NB4 (cell line): Measurements from ENCODE around the gene COL6A6.

ENCODE experiments used
- DNase-seq: peaks from one replicate; pipeline ENCODE4 v3.0.0; 2010; ENCODE audit warnings: low read depth
- H3K4me3 ChIP-seq: one replicate; pipeline ENCODE4 v1.5.1; 2011; ENCODE audit warnings: mild to moderate bottlenecking, low read depth, low read length, moderate library complexity
- CTCF ChIP-seq: IDR thresholded peaks from one replicate; pipeline ENCODE4 v1.5.1; 2012; ENCODE audit warnings: low read depth, low read length
- MAX ChIP-seq: IDR thresholded peaks from 2 replicates; pipeline ENCODE4 v1.6.1; 2011; ENCODE audit warnings: low read depth, low read length
- MYC ChIP-seq: IDR thresholded peaks from 2 replicates; pipeline ENCODE4 v1.6.1; 2011; ENCODE audit warnings: low read depth, low read length
- POLR2A ChIP-seq: IDR thresholded peaks from 2 replicates; pipeline ENCODE4 v1.6.1; 2011; ENCODE audit warnings: mild to moderate bottlenecking; ENCODE audit not compliant: insufficient read length; ENCODE audit errors: extremely low read depth

COL6A6 gene

GRCh38 chr3:130506031-130506430 lies 10.9 kb upstream of the COL6A6 start:
- no peak overlapping the region for H3K4me3 ChIP-seq
- TF ChIP-seq MAX: no peak
- no peak for TF ChIP-seq MYC
- DNase-seq: no peak

DNA sequence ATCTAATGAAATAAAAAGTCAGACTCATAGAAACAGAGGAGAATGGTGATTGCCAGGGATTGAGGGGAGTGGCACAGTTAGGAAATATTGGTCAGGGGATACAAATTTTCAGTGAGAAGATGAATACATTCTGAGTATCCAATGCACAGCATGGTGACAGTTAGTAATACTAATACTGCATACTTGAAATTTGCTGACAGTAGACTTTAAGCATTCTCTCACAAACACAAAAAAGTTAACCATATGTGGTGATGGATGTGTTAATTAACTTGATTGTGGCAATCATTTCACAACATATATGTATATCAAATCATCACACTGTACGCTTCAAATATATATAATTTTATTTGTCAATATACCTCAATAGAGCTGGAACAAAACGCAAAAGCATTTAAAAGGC lies 9.2 kb upstream of the COL6A6 start:
- TF ChIP-seq MYC (no peak), MAX (no peak), POLR2A (no peak), CTCF (no peak)
- no peak for DNase-seq
- no peak overlapping the region for H3K4me3 ChIP-seq

DNA sequence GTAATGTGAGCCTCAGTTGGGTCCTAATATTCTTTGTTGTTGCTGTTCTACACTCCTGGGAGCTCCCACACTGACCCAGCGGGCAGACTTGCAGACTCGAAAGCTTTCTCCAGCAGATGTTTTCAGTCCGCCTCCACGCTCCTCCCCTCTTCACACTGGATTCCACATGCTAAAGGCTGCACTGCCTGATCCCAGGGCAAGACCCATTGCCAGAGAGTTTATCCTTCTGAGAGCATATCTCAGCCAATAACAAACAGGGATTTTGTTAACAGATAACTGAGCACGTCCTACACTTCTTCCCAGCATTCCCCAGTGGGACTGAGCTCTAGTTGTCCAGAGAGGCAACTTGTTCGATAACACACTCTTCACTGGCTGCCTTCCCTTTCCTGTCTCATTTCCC lies 8.0 kb upstream of the COL6A6 start:
- no peak for DNase-seq
- H3K4me3 ChIP-seq: no peak overlapping the region
- TF ChIP-seq MYC: no peak
- no peak for TF ChIP-seq CTCF
- TF ChIP-seq POLR2A: no peak
- no peak for TF ChIP-seq MAX

DNA sequence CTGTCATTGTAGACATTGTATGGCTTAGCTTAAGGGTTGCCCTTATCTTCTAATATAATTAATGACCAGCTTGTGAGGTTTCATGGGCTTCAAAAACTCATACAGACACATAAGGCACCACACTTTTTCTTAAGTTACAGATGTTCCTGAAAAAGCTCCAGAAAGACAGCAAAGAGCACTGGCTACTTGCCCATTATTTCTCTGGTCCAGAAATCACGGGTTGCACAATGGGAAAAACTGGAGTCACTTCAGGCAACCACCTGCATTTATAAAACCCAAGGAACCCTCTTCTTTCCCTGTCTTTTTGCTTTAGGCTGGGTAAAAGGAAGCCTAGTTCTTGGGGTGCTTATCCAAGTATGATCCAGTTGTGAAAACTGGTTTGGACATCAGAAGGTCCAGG lies 2.3 kb upstream of the COL6A6 start:
- TF ChIP-seq CTCF: no peak
- no peak for TF ChIP-seq MYC
- no peak for TF ChIP-seq POLR2A
- TF ChIP-seq MAX: no peak
- H3K4me3 ChIP-seq: no peak overlapping the region
- DNase-seq: no peak

DNA sequence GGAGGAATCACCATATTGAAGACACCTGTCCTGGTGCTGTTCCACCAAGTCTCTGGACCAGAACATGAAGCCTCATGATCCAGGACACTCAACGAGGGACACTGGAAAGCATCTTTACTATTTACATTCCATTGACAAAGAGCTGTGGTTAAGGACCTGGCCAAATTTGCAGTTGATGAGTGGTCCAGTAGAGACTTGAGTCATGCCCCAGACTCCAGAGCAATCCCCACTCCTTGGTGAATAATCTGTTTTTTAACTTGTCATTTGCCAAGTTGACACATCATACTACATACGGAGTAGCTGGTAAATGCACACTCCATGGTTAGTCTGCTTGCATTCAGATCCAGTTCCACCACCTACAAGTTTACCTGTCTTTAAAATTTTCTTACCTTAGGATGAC lies 1.2 kb upstream of the COL6A6 start:
- TF ChIP-seq MYC: no peak
- no peak for TF ChIP-seq CTCF
- TF ChIP-seq MAX: no peak
- no peak for TF ChIP-seq POLR2A

GRCh38 chr3:130517602-130518001 lies 625 bp downstream of the COL6A6 start:
- H3K4me3 ChIP-seq: no peak overlapping the region
- no peak for TF ChIP-seq POLR2A
- DNase-seq: no peak

More for the DNA sequence above, 1.2 kb upstream of the COL6A6 start:
- no peak overlapping the region for H3K4me3 ChIP-seq
- DNase-seq: no peak

GRCh38 chr3:130519754-130520153 lies 2.8 kb downstream of the COL6A6 start:
- H3K4me3 ChIP-seq: no peak overlapping the region
- DNase-seq: no peak
- TF ChIP-seq CTCF: no peak
- TF ChIP-seq MAX: no peak
- TF ChIP-seq MYC: no peak
- TF ChIP-seq POLR2A: no peak
